ENCODE results near the gene RBBP4. TPM values are rescaled to one million over a fixed set of nuclear protein-coding genes. Genes with fewer than 3 reads are reported as not detected.

The RBBP4 gene
- total and polyA plus RNA-seq, 2 of the 8 experiments (the other 6 are each of a cell fraction or from before 2014, with no cell fraction given), result 147 to 397 TPM

DNA sequence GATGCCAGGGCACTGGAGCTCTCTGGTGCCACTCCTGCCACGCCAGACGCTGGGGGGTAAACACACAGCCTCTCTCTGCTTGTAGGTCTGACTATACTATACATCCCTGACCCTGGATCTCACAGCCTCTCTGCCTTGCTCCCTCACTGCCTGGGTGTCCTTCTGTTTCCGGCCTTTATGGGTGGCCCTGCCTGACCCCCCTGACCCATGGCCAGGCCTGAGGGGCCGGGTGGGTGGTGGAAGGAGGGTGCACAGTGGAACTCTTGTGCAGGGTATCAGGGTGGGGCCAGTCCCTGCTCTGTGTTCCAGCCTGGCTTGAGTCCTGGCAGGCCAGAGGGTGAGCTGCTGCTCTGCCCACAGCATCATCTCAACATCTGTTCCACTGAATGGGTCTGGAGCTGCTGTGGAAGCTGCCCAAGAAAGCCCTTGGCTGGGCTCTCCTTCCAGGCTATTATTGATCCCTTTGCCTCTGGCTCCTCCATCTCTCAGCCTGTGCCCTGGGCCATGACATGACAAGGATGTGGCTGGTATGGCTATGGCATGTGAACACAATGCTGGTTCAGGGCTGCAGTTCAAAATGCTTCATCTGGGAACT is 68.8 kb downstream of the RBBP4 start:
- CTCF ChIA-PET (ENCODE audit: partially characterized antibody), result interaction anchor here (0.9 to 1.2 kb wide), 6 partner anchors 7 to 271 kb away, joined by 3 to 4 read pairs (median 3); no protein-coding TSS in a partner anchor
- H2BK5ac ChIP-seq (ENCODE audit: low read depth, low read length), result 0 out of 2 replicates have a peak overlapping the region, but pooled peaks have one; percentile 35
- no peak overlapping the region for H3K27ac ChIP-seq (ENCODE audit: low read depth, low read length)
- no peak for TF ChIP-seq EZH2 (IDR thresholded peaks at IDR 0.05; ENCODE audit: low read depth, low read length, severe bottlenecking)

More for the DNA sequence above, 68.8 kb downstream of the RBBP4 start:
- no peak overlapping the region for H2AK5ac ChIP-seq (ENCODE audit: low read depth, low read length)
- no peak overlapping the region for H3K4me2 ChIP-seq (ENCODE audit: insufficient read depth in 1 of 2, low read depth in 2 of 2, low read length in 2 of 2)
- H3K23me2 ChIP-seq (ENCODE audit: low read depth, low read length), result no peaks in the 10 kb centered on the region
- no peaks in the 10 kb centered on the region for H3K79me1 ChIP-seq (ENCODE audit: low read depth, low read length)
- no peaks in the 10 kb centered on the region for H3K79me2 ChIP-seq (ENCODE audit: control insufficient read depth in 1 of 2, insufficient read depth in 2 of 2, low read length in 2 of 2)
- no peak overlapping the region for H3K4me3 ChIP-seq (ENCODE audit: extremely low read depth in 1 of 4, insufficient read depth in 2 of 4, low read depth in 3 of 4, low read length in 4 of 4)
- 84% methylated on average over 4 of the region's 4 CpGs; no CpG with 5 or more reads in 1 of the 2 experiments for WGBS, 2 experiments (ENCODE audit: extremely low coverage in 1 of 2, insufficient coverage in 1 of 2, insufficient read length in 1 of 2, insufficient replicate concordance in 2 of 2, low coverage in 1 of 2, low lambda C conversion rate in 2 of 2, missing lambda C conversion rate in 1 of 2)
- no peaks in the 10 kb centered on the region for H4K20me1 ChIP-seq (replicated peaks in 1 of 2; ENCODE audit: control insufficient read depth in 1 of 2, insufficient read depth in 2 of 2, low read length in 2 of 2)
- H2BK20ac ChIP-seq (ENCODE audit: low read length), result no peak overlapping the region
- POLR2A ChIA-PET (ENCODE audit: partially characterized antibody), result interaction anchor here (1.1 to 9.6 kb wide), 2 partner anchors 35 to 53 kb away, joined by 3 to 152 read pairs; no protein-coding TSS in a partner anchor
- peak overlapping the region; percentile 68; the same call in 1 of the 2 replicates for H2BK12ac ChIP-seq (ENCODE audit: low read depth, low read length)
- no peak overlapping the region for H4K91ac ChIP-seq (replicated peaks; ENCODE audit: insufficient read length, low read length)
- no peak overlapping the region for H4K5ac ChIP-seq (ENCODE audit: insufficient read length, low read depth, low read length)
- H3K23ac ChIP-seq (ENCODE audit: insufficient read length), result no peak overlapping the region
- no peak overlapping the region for H4K8ac ChIP-seq (ENCODE audit: extremely low read depth, insufficient read depth, low read length)
- H3K4ac ChIP-seq (replicated peaks; ENCODE audit: insufficient read length, low read depth, low read length), result no peak overlapping the region
- no peaks in the 10 kb centered on the region; a peak in 1 of 8 replicates for H3K36me3 ChIP-seq (ENCODE audit: control insufficient read depth in 2 of 4, insufficient read depth in 4 of 4, low read length in 3 of 4)
- no peak for FAIRE-seq
- H3K9ac ChIP-seq (replicated peaks in 1 of 4; ENCODE audit: extremely low read depth in 1 of 4, low read depth in 3 of 4, low read length in 3 of 4), result no peak overlapping the region
- no peak for DNase-seq (ENCODE audit: low read depth in 1 of 2, low spot score in 2 of 2)
- H3K14ac ChIP-seq (ENCODE audit: insufficient read length), result no peak overlapping the region
- no peak overlapping the region for H2BK120ac ChIP-seq (replicated peaks; ENCODE audit: low read depth, low read length)
- H2AFZ ChIP-seq (ENCODE audit: low read length), result no peak overlapping the region
- H3K18ac ChIP-seq (ENCODE audit: extremely low read depth, low read length), result no peak overlapping the region
- peak overlapping the region; percentile 16; the same call in 1 of the 2 replicates for H2BK15ac ChIP-seq (ENCODE audit: low read length)
- H3K56ac ChIP-seq (replicated peaks; ENCODE audit: insufficient read length, low read depth, low read length), result no peak overlapping the region
- H3K9me3 ChIP-seq (ENCODE audit: insufficient read depth in 2 of 2, low read depth in 1 of 2, low read length in 1 of 2), result no peaks in the 10 kb centered on the region
- no peaks in the 10 kb centered on the region for H3K27me3 ChIP-seq (replicated peaks in 1 of 4; ENCODE audit: control insufficient read depth in 3 of 4, extremely low read depth in 1 of 4, insufficient read depth in 3 of 4, low read length in 3 of 4)
- peaks cover 0 to 17% (median 16%) of the 10 kb centered on the region in 4 experiments; a peak in 6 of 7 replicates for H3K4me1 ChIP-seq (replicated peaks in 1 of 4; ENCODE audit: control insufficient read depth in 3 of 4, insufficient read depth in 4 of 4, low read length in 3 of 4)
